Activated T-helper 2 cell treated with anti-CD3 and anti-CD28 coated beads, Interferon-gamma antibody, Interleukin-2, Interleukin-4, amounts not matched to agents 10 μg/mL and 5 μg/mL and 100 μg/mL, durations not matched to agents 14 hours and 24 hours and 36 hours (primary cell): ENCODE measurements around the gene CCNJL. TPM values are rescaled to one million over a fixed set of nuclear protein-coding genes. Genes with fewer than 3 reads are reported as not detected.

ENCODE experiments used
- DNase-seq: peaks from one replicate; pipeline ENCODE4 v3.0.0; 2021; ENCODE audit warnings: low spot score
- H3K27ac Mint-ChIP-seq: one replicate; pipeline ENCODE4 v1.8.0; 2021; ENCODE audit warnings: mixed read lengths
- H3K27me3 Mint-ChIP-seq: one replicate; pipeline ENCODE4 v1.8.0; 2021; ENCODE audit warnings: low read depth, mixed read lengths
- H3K36me3 Mint-ChIP-seq: one replicate; pipeline ENCODE4 v1.8.0; 2021; ENCODE audit warnings: low read depth, mixed read lengths
- H3K4me1 Mint-ChIP-seq: one replicate; pipeline ENCODE4 v1.8.0; 2021; ENCODE audit warnings: low read depth, mixed read lengths
- H3K4me3 Mint-ChIP-seq: one replicate; pipeline ENCODE4 v1.8.0; 2021; ENCODE audit warnings: low read depth, mild to moderate bottlenecking, moderate library complexity, mixed read lengths
- H3K9me3 Mint-ChIP-seq: one replicate; pipeline ENCODE4 v1.8.0; 2021; ENCODE audit warnings: mixed read lengths
- intact Hi-C: fragments of 100-400 bp; cut with micrococcal nuclease; formaldehyde crosslinking; loops from one replicate; pipeline ENCODE4 v1.15.1; 2023
- total RNA-seq: library from RNA; stranded (reverse); gene quantifications from 2 replicates; pipeline ENCODE4 v1.2.3, GENCODE V29; 2022

CCNJL gene
- total RNA-seq, 1 donor from 2014 or later: not detected

- no peak for DNase-seq
- no peaks in the 10 kb centered on the region for H3K36me3 Mint-ChIP-seq
- no peaks in the 10 kb centered on the region for H3K27me3 Mint-ChIP-seq
- no peak overlapping the region for H3K4me3 Mint-ChIP-seq
- H3K4me1 Mint-ChIP-seq: no peaks in the 10 kb centered on the region
- intact Hi-C loops: no loop called here
- H3K9me3 Mint-ChIP-seq: no peaks in the 10 kb centered on the region
- H3K27ac Mint-ChIP-seq: no peak overlapping the region
Measured at GRCh38 chr5:160297004-160297403, 15.4 kb downstream of the CCNJL start.

- no peaks in the 10 kb centered on the region for H3K4me1 Mint-ChIP-seq
- no peaks in the 10 kb centered on the region for H3K36me3 Mint-ChIP-seq
- no peak for DNase-seq
- no peak overlapping the region for H3K27ac Mint-ChIP-seq
- intact Hi-C loops: no loop called here
- no peaks in the 10 kb centered on the region for H3K9me3 Mint-ChIP-seq
- no peaks in the 10 kb centered on the region for H3K27me3 Mint-ChIP-seq
- H3K4me3 Mint-ChIP-seq: no peak overlapping the region
Measured at GRCh38 chr5:160296496-160296895, 15.9 kb downstream of the CCNJL start.

- no peaks in the 10 kb centered on the region for H3K36me3 Mint-ChIP-seq
- DNase-seq: no peak
- no peaks in the 10 kb centered on the region for H3K27me3 Mint-ChIP-seq
- no peak overlapping the region for H3K27ac Mint-ChIP-seq
- H3K9me3 Mint-ChIP-seq: no peaks in the 10 kb centered on the region
- intact Hi-C loops: no loop called here
- no peaks in the 10 kb centered on the region for H3K4me1 Mint-ChIP-seq
- H3K4me3 Mint-ChIP-seq: no peak overlapping the region
Measured at GRCh38 chr5:160293901-160294561, 18.3 kb downstream of the CCNJL start.

GRCh38 chr5:160293386-160293785 lies 19.0 kb downstream of the CCNJL start:
- Mint-ChIP-seq H3K36me3 (no peaks in the 10 kb centered on the region), H3K4me1 (no peaks in the 10 kb centered on the region), H3K9me3 (no peaks in the 10 kb centered on the region), H3K4me3 (no peak overlapping the region), H3K27me3 (no peaks in the 10 kb centered on the region), H3K27ac (no peak overlapping the region)
- no peak for DNase-seq
- intact Hi-C loops: no loop called here

- Mint-ChIP-seq H3K27ac (no peak overlapping the region), H3K4me3 (no peak overlapping the region)
Measured at GRCh38 chr5:160291467-160291866, 20.9 kb downstream of the CCNJL start.

GRCh38 chr5:160290751-160291150 lies 21.6 kb downstream of the CCNJL start:
- H3K36me3 Mint-ChIP-seq: no peaks in the 10 kb centered on the region
- no peaks in the 10 kb centered on the region for H3K9me3 Mint-ChIP-seq
- H3K4me3 Mint-ChIP-seq: no peak overlapping the region
- no peak for DNase-seq
- intact Hi-C loops: no loop called here
- H3K27me3 Mint-ChIP-seq: no peaks in the 10 kb centered on the region
- no peaks in the 10 kb centered on the region for H3K4me1 Mint-ChIP-seq
- H3K27ac Mint-ChIP-seq: no peak overlapping the region

More at GRCh38 chr5:160291467-160291866, 20.9 kb downstream of the CCNJL start:
- intact Hi-C loops: no loop called here
- DNase-seq: no peak
- no peaks in the 10 kb centered on the region for H3K4me1 Mint-ChIP-seq
- no peaks in the 10 kb centered on the region for H3K36me3 Mint-ChIP-seq
- H3K27me3 Mint-ChIP-seq: no peaks in the 10 kb centered on the region
- no peaks in the 10 kb centered on the region for H3K9me3 Mint-ChIP-seq

GRCh38 chr5:160289721-160290120 lies 22.6 kb downstream of the CCNJL start:
- intact Hi-C loops: no loop called here
- no peaks in the 10 kb centered on the region for H3K27me3 Mint-ChIP-seq
- no peaks in the 10 kb centered on the region for H3K36me3 Mint-ChIP-seq
- no peaks in the 10 kb centered on the region for H3K9me3 Mint-ChIP-seq
- no peak overlapping the region for H3K4me3 Mint-ChIP-seq
- no peaks in the 10 kb centered on the region for H3K4me1 Mint-ChIP-seq
- no peak overlapping the region for H3K27ac Mint-ChIP-seq
- no peak for DNase-seq

- H3K36me3 Mint-ChIP-seq: no peaks in the 10 kb centered on the region
- no peaks in the 10 kb centered on the region for H3K9me3 Mint-ChIP-seq
- no peak overlapping the region for H3K27ac Mint-ChIP-seq
- intact Hi-C loops: no loop called here
- H3K27me3 Mint-ChIP-seq: no peaks in the 10 kb centered on the region
- no peak overlapping the region for H3K4me3 Mint-ChIP-seq
- H3K4me1 Mint-ChIP-seq: no peaks in the 10 kb centered on the region
- no peak for DNase-seq
Measured at GRCh38 chr5:160289356-160289651, 23.1 kb downstream of the CCNJL start.

GRCh38 chr5:160287378-160288051 lies 24.8 kb downstream of the CCNJL start:
- no peaks in the 10 kb centered on the region for H3K36me3 Mint-ChIP-seq
- no peaks in the 10 kb centered on the region for H3K9me3 Mint-ChIP-seq
- H3K4me3 Mint-ChIP-seq: no peak overlapping the region
- H3K4me1 Mint-ChIP-seq: no peaks in the 10 kb centered on the region
- no peaks in the 10 kb centered on the region for H3K27me3 Mint-ChIP-seq
- H3K27ac Mint-ChIP-seq: no peak overlapping the region
- no peak for DNase-seq
- intact Hi-C loops: no loop called here

GRCh38 chr5:160286947-160287346 lies 25.4 kb downstream of the CCNJL start:
- Mint-ChIP-seq H3K27ac (no peak overlapping the region), H3K36me3 (no peaks in the 10 kb centered on the region), H3K4me3 (no peak overlapping the region), H3K27me3 (no peaks in the 10 kb centered on the region), H3K9me3 (no peaks in the 10 kb centered on the region), H3K4me1 (no peaks in the 10 kb centered on the region)
- intact Hi-C loops: no loop called here
- no peak for DNase-seq

- Mint-ChIP-seq H3K9me3 (no peaks in the 10 kb centered on the region), H3K4me3 (no peak overlapping the region), H3K27me3 (no peaks in the 10 kb centered on the region), H3K27ac (no peak overlapping the region), H3K36me3 (no peaks in the 10 kb centered on the region), H3K4me1 (no peaks in the 10 kb centered on the region)
- intact Hi-C loops: no loop called here
- DNase-seq: no peak
Measured at GRCh38 chr5:160285316-160285715, 27.0 kb downstream of the CCNJL start.

GRCh38 chr5:160284291-160284873 lies 28.0 kb downstream of the CCNJL start:
- Mint-ChIP-seq H3K36me3 (no peaks in the 10 kb centered on the region), H3K27me3 (no peaks in the 10 kb centered on the region), H3K9me3 (no peaks in the 10 kb centered on the region), H3K4me3 (no peak overlapping the region), H3K27ac (no peak overlapping the region), H3K4me1 (no peaks in the 10 kb centered on the region)
- DNase-seq: no peak
- intact Hi-C loops: no loop called here

- no peaks in the 10 kb centered on the region for H3K9me3 Mint-ChIP-seq
- H3K4me3 Mint-ChIP-seq: no peak overlapping the region
- intact Hi-C loops: no loop called here
- H3K27ac Mint-ChIP-seq: no peak overlapping the region
- no peaks in the 10 kb centered on the region for H3K36me3 Mint-ChIP-seq
- H3K27me3 Mint-ChIP-seq: no peaks in the 10 kb centered on the region
- no peaks in the 10 kb centered on the region for H3K4me1 Mint-ChIP-seq
- DNase-seq: no peak
Measured at GRCh38 chr5:160281275-160281674, 31.1 kb downstream of the CCNJL start.
